ENCODE measurements around the gene CFL2.

CFL2 gene

DNA sequence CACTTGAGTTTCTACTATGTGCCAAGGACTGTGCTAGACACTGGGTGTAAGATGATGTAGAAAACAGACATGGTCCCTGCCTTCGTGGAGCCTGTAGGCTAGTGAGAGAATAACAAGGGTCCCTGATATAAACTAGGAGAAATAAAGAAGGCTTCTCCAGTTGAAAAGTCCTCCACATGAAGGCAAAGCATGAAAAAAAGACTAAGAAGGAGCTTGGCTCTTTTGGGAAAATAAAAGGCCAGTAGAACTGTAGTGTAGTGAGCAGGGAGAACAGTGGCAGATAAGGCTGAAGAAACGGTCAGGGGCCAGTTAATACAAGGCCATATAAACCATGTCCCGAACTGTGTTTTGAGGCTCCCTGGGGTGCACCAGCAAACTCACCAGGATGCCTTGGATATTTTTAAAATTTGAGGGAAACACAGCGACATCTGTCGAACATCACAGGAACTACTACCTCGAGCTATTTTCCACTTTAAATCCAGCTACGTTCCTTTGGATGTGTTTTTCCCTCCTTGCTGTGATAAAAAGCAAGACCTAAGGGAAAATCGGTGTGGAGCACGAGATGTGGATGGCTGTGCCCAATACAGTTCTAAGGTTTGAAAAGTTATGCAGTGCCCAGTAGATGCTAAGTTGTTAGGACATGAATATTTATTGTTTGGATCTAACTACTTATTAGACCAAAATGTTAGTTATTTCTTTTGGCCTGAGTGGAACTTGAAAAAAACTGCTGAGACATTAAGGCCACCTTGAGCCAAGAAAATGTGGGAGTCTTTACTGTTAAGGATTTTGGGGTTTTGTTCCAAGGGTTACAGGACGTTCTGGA, 8.5 kb upstream of the CFL2 start:
- no peak overlapping the region for H3K4me3 ChIP-seq (ENCODE audit: low read length, poor library complexity, severe bottlenecking)

DNA sequence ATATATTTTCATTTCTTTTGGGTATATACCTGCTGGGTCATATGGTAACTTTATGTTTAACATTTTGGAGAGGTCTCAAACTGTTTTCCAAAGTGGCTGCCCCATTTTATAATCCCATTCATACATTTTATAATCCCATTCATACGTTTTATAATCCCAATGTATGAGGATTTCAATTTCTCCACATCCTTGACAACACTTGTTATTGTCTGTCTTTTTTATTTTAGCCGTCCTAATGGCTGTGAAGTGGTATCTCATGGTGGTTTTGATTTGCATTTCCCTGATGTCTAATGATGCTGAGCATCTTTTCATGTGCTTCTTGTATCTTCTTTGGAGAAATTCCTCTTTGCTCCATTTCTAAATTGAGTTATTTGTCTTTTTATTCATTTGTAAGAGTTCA, 6.7 kb upstream of the CFL2 start:
- H2AFZ ChIP-seq (ENCODE audit: low read length), result no peak overlapping the region
- H3K4me3 ChIP-seq (ENCODE audit: low read length, poor library complexity, severe bottlenecking), result no peak overlapping the region
- peaks cover under 1% of the 10 kb centered on the region; the same call in 1 of the 2 replicates for H3F3A ChIP-seq (ENCODE audit: low read depth)
- no peaks in the 10 kb centered on the region for H3K79me2 ChIP-seq (ENCODE audit: insufficient read depth, low read length)
- no peaks in the 10 kb centered on the region for H4K20me1 ChIP-seq (ENCODE audit: insufficient read depth, low read length, poor library complexity, severe bottlenecking)
- TF ChIP-seq CTCF (conservative IDR thresholded peaks at IDR 0.05; ENCODE audit: low read length), result no peak
- H3K4me2 ChIP-seq (ENCODE audit: low read depth, low read length, poor library complexity, severe bottlenecking), result no peak overlapping the region
- H3K9ac ChIP-seq (ENCODE audit: low read depth, low read length, poor library complexity, severe bottlenecking), result no peak overlapping the region
- no peaks in the 10 kb centered on the region for H3K9me2 ChIP-seq (replicated peaks; ENCODE audit: low read depth, low read length)
- no peaks in the 10 kb centered on the region for H3K36me3 ChIP-seq (ENCODE audit: insufficient read depth, low read length)
- H3K9me3 ChIP-seq (ENCODE audit: insufficient read depth, low read depth, low read length), result no peaks in the 10 kb centered on the region
- H3K4me1 ChIP-seq (ENCODE audit: insufficient read depth, low read length, poor library complexity, severe bottlenecking), result peaks cover under 1% of the 10 kb centered on the region
- H3K27me3 ChIP-seq (ENCODE audit: insufficient read depth, low read length, poor library complexity, severe bottlenecking), result no peaks in the 10 kb centered on the region

More for the DNA sequence above, 8.5 kb upstream of the CFL2 start:
- no peak for TF ChIP-seq EZH2phosphoT487 (IDR thresholded peaks at IDR 0.05; ENCODE audit: borderline replicate concordance)
- TF ChIP-seq CTCF (conservative IDR thresholded peaks at IDR 0.05; ENCODE audit: low read length), result peak; percentile 90
- H3K4me2 ChIP-seq (ENCODE audit: low read depth, low read length, poor library complexity, severe bottlenecking), result no peak overlapping the region
- no peaks in the 10 kb centered on the region for H3F3A ChIP-seq (ENCODE audit: low read depth)
- no peaks in the 10 kb centered on the region for H3K4me1 ChIP-seq (ENCODE audit: insufficient read depth, low read length, poor library complexity, severe bottlenecking)
- H3K9ac ChIP-seq (ENCODE audit: low read depth, low read length, poor library complexity, severe bottlenecking), result no peak overlapping the region
- H3K27me3 ChIP-seq (ENCODE audit: insufficient read depth, low read length, poor library complexity, severe bottlenecking), result no peaks in the 10 kb centered on the region
- peak overlapping the region; percentile 82 for H2AFZ ChIP-seq (ENCODE audit: low read length)
- no peaks in the 10 kb centered on the region for H4K20me1 ChIP-seq (ENCODE audit: insufficient read depth, low read length, poor library complexity, severe bottlenecking)
- no peaks in the 10 kb centered on the region for H3K79me2 ChIP-seq (ENCODE audit: insufficient read depth, low read length)
- H3K36me3 ChIP-seq (ENCODE audit: insufficient read depth, low read length), result no peaks in the 10 kb centered on the region
- H3K9me3 ChIP-seq (ENCODE audit: insufficient read depth, low read depth, low read length), result no peaks in the 10 kb centered on the region
- no peaks in the 10 kb centered on the region for H3K9me2 ChIP-seq (replicated peaks; ENCODE audit: low read depth, low read length)

DNA sequence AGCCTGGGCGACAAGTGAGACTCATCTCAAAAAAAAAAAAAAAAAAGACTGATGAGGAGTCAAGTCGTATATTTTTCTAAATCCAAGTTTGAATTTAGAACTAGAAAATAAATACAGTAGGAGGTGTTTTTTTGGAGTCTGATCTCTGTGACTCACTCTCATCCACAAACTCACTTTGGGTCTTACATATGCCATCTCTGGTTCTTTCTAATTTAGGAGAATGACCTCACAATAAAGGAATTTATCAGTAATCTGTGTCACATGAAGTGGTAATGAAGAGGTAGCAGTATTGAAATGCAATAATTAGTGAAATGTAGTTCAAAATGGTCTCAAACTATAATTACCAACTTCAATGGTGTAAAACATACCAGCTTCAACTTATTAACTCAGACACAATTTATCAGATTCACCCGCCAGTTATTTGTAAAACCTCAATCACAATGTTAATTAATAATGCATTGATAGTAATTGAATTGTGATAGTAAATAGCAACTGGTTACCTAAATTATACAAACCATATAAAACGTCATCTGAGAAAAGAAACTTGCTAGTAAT, 4.4 kb upstream of the CFL2 start:
- H3K79me2 ChIP-seq (ENCODE audit: insufficient read depth, low read length), result peaks cover 2% of the 10 kb centered on the region
- no peaks in the 10 kb centered on the region for H3K9me2 ChIP-seq (replicated peaks; ENCODE audit: low read depth, low read length)
- H3K36me3 ChIP-seq (ENCODE audit: insufficient read depth, low read length), result no peaks in the 10 kb centered on the region
- H3K4me2 ChIP-seq (ENCODE audit: low read depth, low read length, poor library complexity, severe bottlenecking), result no peak overlapping the region
- no peak overlapping the region for H3K9ac ChIP-seq (ENCODE audit: low read depth, low read length, poor library complexity, severe bottlenecking)
- H3K9me3 ChIP-seq (ENCODE audit: insufficient read depth, low read depth, low read length), result no peaks in the 10 kb centered on the region
- no peak overlapping the region for H2AFZ ChIP-seq (ENCODE audit: low read length)
- TF ChIP-seq CTCF (conservative IDR thresholded peaks at IDR 0.05; ENCODE audit: low read length) (no peak), EZH2phosphoT487 (IDR thresholded peaks at IDR 0.05; ENCODE audit: borderline replicate concordance) (no peak)
- H3F3A ChIP-seq (ENCODE audit: low read depth), result peaks cover 13% of the 10 kb centered on the region
- no peaks in the 10 kb centered on the region for H4K20me1 ChIP-seq (ENCODE audit: insufficient read depth, low read length, poor library complexity, severe bottlenecking)
- H3K4me1 ChIP-seq (ENCODE audit: insufficient read depth, low read length, poor library complexity, severe bottlenecking), result peaks cover 11% of the 10 kb centered on the region
- H3K27me3 ChIP-seq (ENCODE audit: insufficient read depth, low read length, poor library complexity, severe bottlenecking), result no peaks in the 10 kb centered on the region
- no peak overlapping the region for H3K4me3 ChIP-seq (ENCODE audit: low read length, poor library complexity, severe bottlenecking)
